B cell (primary cell): ENCODE measurements around the gene HNRNPLL.

Experiments used
- CTCF ChIP-seq: fragments of 200-600 bp; IDR thresholded peaks from one replicate; pipeline ENCODE4 v1.8.0; 2022; ENCODE audit warnings: antibody characterized with exemption, mild to moderate bottlenecking
- EZH2 ChIP-seq: IDR thresholded peaks from 2 replicates; pipeline ENCODE4 v1.6.1; 2012; ENCODE audit warnings: borderline replicate concordance, low read depth, mild to moderate bottlenecking, moderate library complexity, low read length; ENCODE audit not compliant: insufficient read depth, poor library complexity, severe bottlenecking

- no peak for TF ChIP-seq CTCF
- no peak for TF ChIP-seq EZH2
Measured at GRCh38 chr2:38514603-38515154, 88.0 kb downstream of the HNRNPLL start.
